Fibroblast of skin of scalp (primary cell): ENCODE measurements around the gene ZFP2. TPM values are rescaled to one million over a fixed set of nuclear protein-coding genes. Genes with fewer than 3 reads are reported as not detected.
"Not testable (repeated sequence)": the region's sequence is repeated elsewhere in the genome, so short reads cannot be mapped to it uniquely, and the experiment has no call there.

Experiments used
- DNase-seq: peaks from one replicate; pipeline ENCODE4 v3.0.0-alpha.2; 2013
- polyA plus RNA-seq, 2 experiments: library from polyadenylated mRNA; unstranded; fragments of 120-200 nt; gene quantifications; one replicate each; pipeline ENCODE4 v1.2.1, GENCODE V29; 2013; ENCODE audit not compliant: insufficient read length in 2 of 2

ZFP2 gene
- polyA plus RNA-seq (2013, experiment 1 of 2; ENCODE audit: insufficient read length) = 0.48 TPM
- polyA plus RNA-seq (2013, experiment 2 of 2; ENCODE audit: insufficient read length) = 0.58 TPM

DNA sequence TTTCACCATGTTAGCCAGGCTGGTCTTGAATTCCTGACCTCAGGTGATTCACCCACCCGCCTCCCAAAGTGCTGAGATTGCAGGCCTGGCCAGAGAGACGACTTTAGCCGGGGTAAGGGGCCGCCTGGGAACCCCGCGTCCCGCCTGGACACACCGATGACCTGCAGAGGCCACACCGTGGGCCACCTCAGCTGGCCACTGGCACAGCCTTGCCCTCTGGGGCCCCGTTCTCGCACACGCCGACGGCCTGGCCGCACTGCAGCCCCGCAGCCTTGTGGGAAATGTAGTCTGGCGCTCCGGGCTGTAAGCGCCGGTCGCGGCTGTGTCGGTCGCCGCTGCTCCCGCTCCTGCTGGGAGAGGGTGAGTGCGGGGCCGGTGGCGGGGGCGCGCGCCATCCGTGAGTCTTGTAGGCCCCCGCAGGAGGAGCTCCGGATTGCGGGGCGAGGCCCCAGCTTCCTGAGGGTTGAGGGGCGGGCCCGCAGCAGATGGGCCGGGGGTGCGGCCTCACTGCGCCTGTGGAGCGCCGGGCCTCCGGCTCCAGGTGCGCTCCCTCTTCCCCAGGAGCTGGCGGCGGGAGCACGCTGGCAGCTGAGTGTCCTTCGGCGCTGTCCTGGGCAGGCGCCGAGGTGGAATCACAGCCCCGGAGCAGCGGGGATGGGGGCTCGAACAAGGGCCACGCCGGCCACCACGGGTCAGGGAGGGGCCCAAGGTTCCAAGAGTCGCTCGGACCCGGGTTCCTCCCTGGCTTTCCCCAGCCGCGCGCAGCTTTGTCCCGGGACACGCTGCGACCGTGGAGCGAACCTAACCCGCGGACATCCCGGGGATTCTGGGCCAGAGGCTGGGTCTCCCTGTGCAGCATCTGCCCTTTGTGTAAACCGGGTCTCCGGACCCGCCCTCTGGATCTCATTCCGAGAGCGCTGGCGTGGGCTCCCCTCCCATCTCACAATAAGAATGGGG, at the start of gene ZFP2:
Gene ZFP2 (plus strand): TSS at position 299 of the 957 bp plus-strand sequence. CDS start 35,401 bp downstream, outside the sequence.
- peak; percentile 58 for DNase-seq

- no peak for DNase-seq
These were observed 46.4 kb upstream of the ZFP2 start for GRCh38 chr5:178849316-178849715.

- no peak for DNase-seq
These were observed 43.8 kb upstream of the ZFP2 start for GRCh38 chr5:178851951-178852350.

- DNase-seq = no peak
These were observed 41.4 kb upstream of the ZFP2 start for GRCh38 chr5:178854284-178854683.

GRCh38 chr5:178859625-178860521, 35.8 kb upstream of the ZFP2 start, which contains the start of gene ZNF354B:
Gene ZNF354B (plus strand): TSS chr5:178859953. CDS start chr5:178861048, 1,095 bp downstream.
- DNase-seq = peak; percentile 93

DNA sequence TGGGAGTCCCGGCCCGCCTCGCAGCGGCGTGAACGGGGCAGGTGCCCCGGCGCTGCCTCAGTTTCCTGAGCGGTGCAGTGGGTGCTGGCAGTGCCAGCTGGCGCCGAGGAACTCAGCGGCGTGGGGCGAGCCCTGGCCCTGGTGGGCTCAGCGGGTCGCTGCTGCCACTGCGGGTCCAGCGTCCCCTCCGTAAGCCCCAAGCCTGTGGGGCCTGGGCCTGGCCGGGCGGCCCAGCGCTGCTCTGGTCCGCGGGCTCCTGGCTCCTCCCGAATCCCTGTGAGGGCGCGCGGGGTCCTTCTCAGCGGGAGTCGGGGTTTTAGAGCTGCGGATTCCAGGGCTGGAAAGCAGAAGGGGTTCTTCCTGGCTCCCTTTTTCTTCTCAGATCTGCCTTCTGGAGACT, 35.1 kb upstream of the ZFP2 start:
- DNase-seq = not testable (repeated sequence)

DNA sequence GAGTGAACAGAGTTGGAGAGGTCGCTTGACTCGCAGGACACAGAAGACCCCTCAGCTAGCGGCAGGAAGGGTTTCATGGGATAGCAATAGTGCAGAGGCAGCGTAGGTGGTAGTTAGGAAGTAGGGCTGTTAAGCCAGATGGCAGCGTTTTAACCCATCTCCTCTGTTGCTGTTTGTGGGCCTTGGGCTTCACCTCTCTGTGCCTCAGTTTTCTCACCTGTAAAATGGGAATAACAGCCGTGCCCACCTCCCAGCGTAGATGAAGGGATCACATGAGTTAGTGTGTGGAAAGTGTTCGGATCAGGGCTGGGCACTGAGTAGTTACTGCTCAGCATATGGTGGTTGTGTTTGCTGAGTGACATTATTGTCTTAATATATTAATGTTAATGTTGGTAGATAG, 34.1 kb upstream of the ZFP2 start:
- no peak for DNase-seq

DNA sequence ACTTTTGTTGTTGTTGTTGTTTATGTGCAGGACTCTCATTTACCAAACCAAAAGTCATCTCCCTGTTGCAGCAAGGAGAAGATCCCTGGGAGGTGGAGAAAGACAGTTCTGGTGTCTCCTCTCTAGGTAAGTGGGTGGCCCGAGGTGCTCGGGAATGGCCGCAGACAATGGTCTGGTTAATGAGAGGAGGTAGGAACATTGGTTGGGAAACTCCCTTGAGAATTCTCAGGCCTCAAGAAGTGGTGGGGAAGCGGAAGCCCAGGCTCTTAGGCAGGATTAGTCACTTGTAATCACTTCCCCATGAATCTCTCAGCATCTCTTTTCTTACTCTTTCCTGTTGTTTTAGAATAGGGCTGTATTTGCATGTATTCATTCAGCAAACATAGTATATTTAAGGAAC, 28.8 kb upstream of the ZFP2 start:
- DNase-seq = no peak

DNA sequence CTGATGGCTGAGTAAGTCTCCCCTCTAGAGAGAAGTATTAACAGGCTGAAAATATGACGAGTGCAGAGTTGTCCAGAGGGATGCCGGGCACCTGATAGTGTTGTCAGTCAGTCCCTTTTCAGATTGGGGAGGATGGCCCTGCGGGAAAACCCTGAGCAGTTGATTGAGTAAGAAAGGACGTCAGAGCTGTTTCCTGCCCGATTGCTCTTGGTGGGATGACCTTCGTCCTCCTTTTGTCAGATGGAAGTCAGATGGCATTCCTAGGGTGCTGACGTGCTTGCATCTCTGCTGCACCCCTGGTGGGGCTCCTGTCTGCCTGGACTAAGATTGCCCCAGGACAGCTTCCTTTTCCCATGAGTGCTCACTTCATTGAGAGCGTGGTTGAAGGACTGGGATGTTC, 26.1 kb upstream of the ZFP2 start:
- no peak for DNase-seq

DNA sequence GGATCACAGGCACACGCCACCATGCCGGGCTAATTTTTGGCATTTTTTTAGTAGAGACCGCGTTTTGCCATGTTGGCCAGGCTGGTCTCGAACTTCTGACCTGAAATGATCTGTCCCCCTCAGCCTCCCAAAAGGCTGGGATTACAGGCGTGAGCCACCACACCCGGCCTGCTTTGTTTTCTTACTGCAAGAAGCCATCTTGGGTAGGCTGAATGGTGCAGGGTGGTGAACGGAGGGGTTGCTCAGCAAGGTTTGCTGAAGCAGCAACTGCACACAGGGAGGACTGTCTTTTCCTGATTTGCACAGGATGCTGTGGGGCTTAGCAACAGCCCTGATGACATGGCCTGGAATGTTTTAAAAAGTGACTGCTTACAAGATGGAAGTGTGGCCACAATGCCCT, 25.3 kb upstream of the ZFP2 start:
- DNase-seq = no peak

DNA sequence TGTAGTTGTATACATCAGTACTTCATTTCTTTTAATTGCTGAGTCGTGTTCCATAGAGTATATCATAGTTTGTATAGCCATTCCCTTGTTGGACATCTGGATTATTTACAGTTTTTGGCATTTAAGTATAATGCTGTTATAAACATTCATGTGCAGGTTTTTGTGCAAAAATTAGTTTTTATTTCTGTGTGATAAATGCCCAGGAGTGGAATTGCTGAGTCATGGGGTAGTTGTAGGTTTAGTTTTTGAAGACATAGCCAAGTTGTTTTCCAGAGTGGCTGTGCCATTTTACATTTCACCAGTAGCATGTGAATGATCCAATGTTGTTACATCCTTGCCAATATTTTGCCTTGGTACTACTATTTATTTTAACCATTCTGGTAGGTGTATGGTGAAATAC, 23.4 kb upstream of the ZFP2 start:
- DNase-seq = no peak

DNA sequence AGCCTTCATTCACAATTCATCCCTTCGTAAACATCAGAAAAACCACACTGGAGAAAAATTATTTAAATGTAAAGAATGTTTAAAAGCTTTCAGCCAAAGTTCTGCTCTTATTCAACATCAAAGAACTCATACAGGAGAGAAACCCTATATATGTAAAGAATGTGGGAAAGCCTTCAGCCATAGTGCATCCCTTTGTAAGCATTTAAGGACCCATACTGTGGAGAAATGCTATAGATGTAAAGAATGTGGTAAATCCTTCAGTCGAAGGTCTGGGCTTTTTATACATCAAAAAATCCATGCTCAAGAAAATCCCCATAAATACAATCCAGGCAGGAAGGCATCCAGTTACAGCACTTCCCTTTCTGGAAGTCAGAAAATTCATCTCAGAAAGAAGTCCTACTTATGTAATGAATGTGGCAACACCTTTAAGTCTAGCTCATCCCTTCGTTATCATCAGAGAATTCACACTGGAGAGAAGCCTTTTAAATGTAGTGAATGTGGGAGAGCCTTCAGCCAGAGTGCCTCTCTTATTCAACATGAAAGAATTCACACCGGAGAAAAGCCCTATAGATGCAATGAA, 12.5 kb upstream of the ZFP2 start:
- not testable (repeated sequence) for DNase-seq

- no peak for DNase-seq
These were observed 11.8 kb upstream of the ZFP2 start for GRCh38 chr5:178883815-178884430.

- DNase-seq = no peak
These were observed 3.6 kb downstream of the ZFP2 start for GRCh38 chr5:178899289-178899688.

GRCh38 chr5:178902849-178903248, 7.1 kb downstream of the ZFP2 start:
- DNase-seq = no peak

- no peak for DNase-seq
These were observed 36.4 kb downstream of the ZFP2 start for GRCh38 chr5:178931846-178932760.

GRCh38 chr5:178940569-178941360, 45.1 kb downstream of the ZFP2 start, which contains the start of gene ZNF454:
Gene ZNF454 (plus strand): TSS chr5:178941198. CDS start chr5:178942792, 1,594 bp downstream.
- DNase-seq = peak; percentile 96

- peak; percentile 6 for DNase-seq
These were observed 45.6 kb downstream of the ZFP2 start for GRCh38 chr5:178941361-178941760.

DNA sequence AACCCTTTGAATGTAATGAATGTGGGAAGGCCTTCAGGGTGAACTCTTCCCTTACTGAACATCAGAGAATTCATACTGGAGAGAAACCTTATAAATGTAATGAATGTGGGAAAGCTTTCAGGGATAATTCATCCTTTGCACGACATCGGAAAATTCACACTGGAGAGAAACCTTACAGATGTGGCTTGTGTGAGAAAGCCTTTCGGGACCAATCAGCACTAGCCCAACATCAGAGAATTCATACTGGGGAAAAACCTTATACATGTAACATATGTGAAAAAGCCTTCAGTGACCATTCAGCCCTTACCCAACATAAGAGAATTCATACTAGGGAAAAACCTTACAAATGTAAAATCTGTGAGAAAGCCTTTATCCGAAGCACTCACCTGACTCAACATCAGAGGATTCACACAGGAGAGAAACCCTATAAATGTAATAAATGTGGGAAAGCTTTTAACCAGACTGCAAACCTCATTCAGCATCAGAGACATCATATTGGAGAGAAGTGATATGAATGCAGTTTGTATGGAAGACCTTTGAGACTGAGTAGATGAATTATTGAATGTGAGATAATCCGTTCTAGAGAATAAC, 69.8 kb downstream of the ZFP2 start:
- DNase-seq = no peak

GRCh38 chr5:178981381-178981780, 85.7 kb downstream of the ZFP2 start:
- no peak for DNase-seq
